Epithelial cell of proximal tubule (primary cell): Measurements from ENCODE around the gene SRGAP1. TPM values are rescaled to one million over a fixed set of nuclear protein-coding genes. Genes with fewer than 3 reads are reported as not detected.

Source experiments
- DNase-seq: peaks from one replicate; pipeline ENCODE4 v3.0.0-alpha.2; 2011; ENCODE audit warnings: low read depth
- H3K4me3 ChIP-seq: 2 replicates; pipeline ENCODE4 v1.5.1; 2011; ENCODE audit warnings: low read depth, mild to moderate bottlenecking, low read length
- total RNA-seq: library from RNA; depleted of rRNA; stranded (reverse); fragments of >200 nt; gene quantifications from 2 replicates; pipeline ENCODE4 v1.2.3, GENCODE V29; 2015
- TF ChIP-seq, protein P1 (sequence below): conservative IDR thresholded peaks from 2 replicates; pipeline ENCODE4 v1.5.1; 2012; ENCODE audit warnings: low read depth, mild to moderate bottlenecking, low read length

The SRGAP1 gene
- total RNA-seq, 1 donor from 2014 or later = 9.4 TPM

DNA sequence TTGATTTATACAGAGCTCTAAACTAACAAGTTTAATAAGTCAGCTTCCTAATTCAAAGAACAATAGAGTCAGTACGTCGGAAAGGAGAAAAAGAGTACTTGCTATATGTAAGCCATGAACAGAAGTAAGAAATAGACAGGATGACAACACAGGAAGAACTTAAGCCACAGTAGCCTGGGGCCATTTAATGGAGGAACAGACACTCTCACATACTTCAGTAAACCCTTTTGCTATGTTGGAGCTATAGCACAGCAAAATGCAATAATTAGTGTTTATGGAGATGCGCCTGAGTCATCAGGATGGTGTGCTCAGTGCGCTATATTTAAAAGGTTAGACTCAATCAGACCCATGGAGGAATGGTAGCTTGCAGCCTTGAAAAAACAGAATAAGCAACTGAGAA, 61.0 kb downstream of the SRGAP1 start:
- DNase-seq = no peak
- TF ChIP-seq, protein P1, sequence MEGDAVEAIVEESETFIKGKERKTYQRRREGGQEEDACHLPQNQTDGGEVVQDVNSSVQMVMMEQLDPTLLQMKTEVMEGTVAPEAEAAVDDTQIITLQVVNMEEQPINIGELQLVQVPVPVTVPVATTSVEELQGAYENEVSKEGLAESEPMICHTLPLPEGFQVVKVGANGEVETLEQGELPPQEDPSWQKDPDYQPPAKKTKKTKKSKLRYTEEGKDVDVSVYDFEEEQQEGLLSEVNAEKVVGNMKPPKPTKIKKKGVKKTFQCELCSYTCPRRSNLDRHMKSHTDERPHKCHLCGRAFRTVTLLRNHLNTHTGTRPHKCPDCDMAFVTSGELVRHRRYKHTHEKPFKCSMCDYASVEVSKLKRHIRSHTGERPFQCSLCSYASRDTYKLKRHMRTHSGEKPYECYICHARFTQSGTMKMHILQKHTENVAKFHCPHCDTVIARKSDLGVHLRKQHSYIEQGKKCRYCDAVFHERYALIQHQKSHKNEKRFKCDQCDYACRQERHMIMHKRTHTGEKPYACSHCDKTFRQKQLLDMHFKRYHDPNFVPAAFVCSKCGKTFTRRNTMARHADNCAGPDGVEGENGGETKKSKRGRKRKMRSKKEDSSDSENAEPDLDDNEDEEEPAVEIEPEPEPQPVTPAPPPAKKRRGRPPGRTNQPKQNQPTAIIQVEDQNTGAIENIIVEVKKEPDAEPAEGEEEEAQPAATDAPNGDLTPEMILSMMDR = no peak

DNA sequence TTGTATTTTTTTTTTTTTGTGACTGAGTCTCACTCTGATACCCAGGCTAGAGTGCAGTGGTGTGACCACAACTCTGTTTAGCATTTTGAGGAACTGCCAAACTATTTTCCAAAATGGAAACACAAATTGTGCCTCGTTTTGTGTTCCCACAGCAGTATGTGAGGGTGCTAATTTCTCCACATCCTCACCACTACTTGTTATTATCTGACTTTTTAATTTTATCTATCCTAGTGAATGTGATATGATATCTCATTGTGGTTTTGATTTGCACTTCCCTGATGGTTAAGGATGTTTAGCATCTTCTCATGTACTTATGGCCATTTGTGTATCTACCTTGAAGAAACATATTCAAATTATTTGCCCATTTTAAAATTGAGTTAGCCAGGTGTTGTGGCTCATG, 62.4 kb downstream of the SRGAP1 start:
- no peak for DNase-seq
- TF ChIP-seq, protein P1 = no peak

More for the DNA sequence above, 61.0 kb downstream of the SRGAP1 start:
- H3K4me3 ChIP-seq = no peak overlapping the region

DNA sequence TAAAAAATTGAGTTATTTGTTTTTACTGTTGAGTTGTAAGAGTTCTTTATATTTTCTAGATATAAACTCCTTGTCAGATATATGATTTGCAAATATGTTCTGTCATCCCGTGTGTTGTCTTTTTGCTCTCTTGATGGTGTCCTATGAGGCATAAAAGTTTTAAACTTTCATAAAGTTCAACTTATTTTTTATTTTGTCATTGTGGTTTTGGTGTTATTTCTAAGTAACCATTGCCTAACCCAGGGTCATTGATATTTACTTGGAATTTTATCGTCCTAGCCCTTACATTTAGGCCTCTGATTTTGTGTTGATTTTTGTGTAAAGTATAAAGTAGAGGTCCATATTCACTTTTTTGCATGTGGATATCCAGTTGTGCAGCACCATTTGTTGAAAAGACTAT, 63.1 kb downstream of the SRGAP1 start:
- TF ChIP-seq, protein P1 = no peak
- DNase-seq = no peak
- H3K4me3 ChIP-seq = no peak overlapping the region

More for the DNA sequence above, 62.4 kb downstream of the SRGAP1 start:
- no peak overlapping the region for H3K4me3 ChIP-seq

DNA sequence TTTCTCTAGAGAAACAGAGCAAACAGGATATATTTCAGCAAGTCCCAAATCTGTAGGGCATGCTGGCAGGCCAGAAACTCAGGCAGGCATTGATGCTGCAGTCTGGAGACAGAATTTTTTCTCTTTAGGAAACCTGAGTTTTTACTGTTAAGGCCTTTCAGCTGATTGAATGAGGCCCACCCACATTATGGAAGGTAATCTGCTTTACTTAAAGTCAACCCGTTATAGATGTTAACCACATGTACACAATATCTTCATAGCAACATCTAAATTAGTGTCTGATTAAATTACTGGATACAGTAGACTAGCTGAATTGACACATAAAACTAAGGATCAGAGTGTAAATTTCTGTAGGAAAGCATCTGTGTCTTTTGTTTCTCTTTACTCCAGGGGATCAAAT, 65.2 kb downstream of the SRGAP1 start:
- TF ChIP-seq, protein P1 = no peak
- no peak overlapping the region for H3K4me3 ChIP-seq
- DNase-seq = no peak

DNA sequence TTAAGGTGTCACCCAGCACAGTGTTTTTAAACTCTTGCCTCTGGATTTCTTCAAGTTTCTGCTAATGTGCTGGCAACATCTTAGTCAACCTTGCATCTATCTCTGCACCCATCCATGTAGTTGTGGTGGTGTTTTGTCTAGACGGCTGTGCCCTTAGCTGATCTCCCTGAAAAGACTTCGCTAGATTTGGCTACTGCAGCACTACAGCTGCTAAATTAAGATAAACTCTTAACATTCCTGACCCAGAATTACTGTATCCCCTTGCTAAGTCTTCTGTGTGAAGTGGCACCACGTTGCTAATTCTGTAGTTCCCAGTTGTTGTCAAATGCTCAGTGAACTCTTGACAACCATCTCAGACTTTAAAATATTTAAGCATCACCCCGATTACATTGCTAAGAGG, 66.8 kb downstream of the SRGAP1 start:
- H3K4me3 ChIP-seq = no peak overlapping the region
- TF ChIP-seq, protein P1 = no peak
- no peak for DNase-seq

DNA sequence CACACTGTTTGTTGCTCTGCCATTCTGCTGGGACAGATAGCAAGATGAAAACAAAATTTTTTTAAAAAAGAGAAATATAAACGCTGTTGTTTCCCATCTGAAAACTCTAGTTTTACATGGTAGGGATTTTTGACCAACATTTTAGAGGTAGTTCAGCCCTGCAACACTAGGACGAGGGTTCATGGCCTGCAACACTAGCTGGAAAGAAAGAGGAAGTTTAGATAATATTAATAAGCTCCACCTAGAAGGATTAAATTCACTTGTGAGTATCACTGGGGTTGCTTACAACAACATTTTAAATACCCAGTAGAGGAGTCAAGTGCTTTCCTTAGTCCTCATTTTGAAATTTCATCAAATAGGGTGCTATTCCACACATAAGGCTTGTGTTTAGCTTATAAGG, 68.2 kb downstream of the SRGAP1 start:
- no peak overlapping the region for H3K4me3 ChIP-seq
- TF ChIP-seq, protein P1 = no peak
- DNase-seq = no peak

DNA sequence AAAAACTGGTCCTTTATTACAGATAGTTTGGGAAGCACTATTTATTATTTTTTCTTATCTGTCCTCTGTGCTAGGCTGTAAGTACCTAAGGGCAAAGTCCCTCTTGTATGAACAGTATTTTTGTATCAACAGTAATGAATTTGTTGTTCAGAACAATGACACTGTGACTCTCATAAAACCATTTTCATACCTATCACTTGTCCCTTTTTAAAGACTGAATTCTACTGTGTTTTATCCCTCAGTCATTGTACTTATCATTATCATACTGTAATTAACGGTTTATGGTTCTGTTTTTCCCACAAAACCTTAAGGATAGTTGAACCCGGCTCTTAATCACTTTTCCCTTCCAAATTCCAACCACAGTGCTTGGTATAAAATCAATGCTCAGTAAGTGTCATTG, 69.4 kb downstream of the SRGAP1 start:
- DNase-seq = no peak
- H3K4me3 ChIP-seq = no peak overlapping the region
- TF ChIP-seq, protein P1 = no peak
